Activated T-helper 1 cell treated with anti-CD3 and anti-CD28 coated beads, Interleukin-2, amount 50 U/mL, for 16 hours (primary cell): ENCODE data around the gene SLC29A1.

ENCODE experiments used
- DNase-seq, 2 donors: peaks; one replicate each; pipeline ENCODE4 v3.0.0-alpha.2; 2020; ENCODE audit warnings: low read depth in 1 of 2, low spot score in 1 of 2

SLC29A1 gene

GRCh38 chr6:44253307-44254101 is 30.1 kb downstream of the SLC29A1 start:
- peak in 1 of 2 donors; percentile 37 for DNase-seq

- DNase-seq: no peak
These were observed 31.1 kb downstream of the SLC29A1 start for GRCh38 chr6:44254191-44255104.

DNA sequence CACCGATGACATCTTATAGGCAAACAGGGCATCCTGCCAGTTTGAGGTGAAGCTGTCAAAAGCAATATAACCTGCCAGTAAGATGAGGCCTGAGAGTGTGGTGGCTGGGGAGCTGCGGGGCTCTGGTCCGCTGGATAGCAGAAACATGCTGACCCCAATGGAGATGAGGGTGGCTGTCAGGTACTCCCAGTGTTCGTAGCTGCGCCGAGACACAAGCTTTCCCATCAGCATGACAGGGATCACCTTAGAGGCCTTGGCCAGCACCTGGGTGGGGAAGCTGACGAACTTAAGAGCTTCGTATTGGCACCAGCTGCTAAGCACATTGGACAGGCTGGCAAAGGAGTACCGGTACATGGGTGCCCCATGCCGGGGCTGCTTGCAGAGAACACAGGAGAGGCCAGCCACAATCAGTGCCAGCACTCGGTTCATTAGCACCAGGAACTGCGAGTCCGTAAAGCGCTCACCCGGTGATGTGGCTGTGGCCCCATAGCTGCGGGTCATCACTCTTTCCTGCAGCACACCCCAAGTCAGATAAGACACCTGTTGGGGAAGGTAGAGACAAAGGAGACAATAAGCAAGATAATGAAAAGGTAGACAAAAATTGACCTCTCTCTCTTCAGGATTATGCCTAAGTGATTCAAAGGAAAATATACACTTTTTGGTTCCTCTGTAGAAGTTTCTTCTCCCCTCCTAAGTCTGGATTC is 31.9 kb downstream of the SLC29A1 start:
- DNase-seq: no peak

GRCh38 chr6:44255871-44256774 is 32.7 kb downstream of the SLC29A1 start:
- no peak for DNase-seq

- DNase-seq: no peak
These were observed 33.3 kb downstream of the SLC29A1 start for GRCh38 chr6:44256775-44257024.

GRCh38 chr6:44257025-44257752 is 33.8 kb downstream of the SLC29A1 start, which contains the start of gene SLC35B2:
Gene SLC35B2, minus strand, starts transcription at chr6:44257528. Its CDS starts 118 bp downstream, at chr6:44257410.
- peak in 1 of 2 donors; percentile 54 for DNase-seq

GRCh38 chr6:44257753-44258324 is 34.4 kb downstream of the SLC29A1 start:
- no peak for DNase-seq

GRCh38 chr6:44258325-44258863 is 35.0 kb downstream of the SLC29A1 start:
- DNase-seq: no peak

GRCh38 chr6:44258921-44259320 is 35.5 kb downstream of the SLC29A1 start:
- DNase-seq: no peak

DNA sequence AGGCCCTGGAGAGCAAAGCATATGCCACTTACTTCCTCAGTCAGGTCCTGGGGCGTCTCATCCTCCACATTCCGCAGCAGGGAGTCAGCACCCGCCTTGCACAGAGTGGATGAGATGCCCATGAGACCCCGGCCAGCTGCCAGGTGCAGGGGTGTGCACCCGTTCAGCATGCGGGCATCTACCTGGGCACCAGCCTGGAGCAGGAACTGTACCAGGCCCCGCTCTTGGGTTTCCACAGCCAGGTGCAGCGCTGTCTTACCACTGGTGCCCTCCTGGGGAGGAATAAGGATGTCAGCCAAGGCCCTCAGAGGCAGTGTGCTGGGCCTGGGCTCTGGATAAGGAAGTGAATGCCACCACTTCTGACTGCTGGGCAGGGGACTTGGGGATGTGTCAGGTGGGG is 36.6 kb downstream of the SLC29A1 start:
- DNase-seq: no peak

GRCh38 chr6:44260451-44261297 is 37.3 kb downstream of the SLC29A1 start:
- DNase-seq: no peak

DNA sequence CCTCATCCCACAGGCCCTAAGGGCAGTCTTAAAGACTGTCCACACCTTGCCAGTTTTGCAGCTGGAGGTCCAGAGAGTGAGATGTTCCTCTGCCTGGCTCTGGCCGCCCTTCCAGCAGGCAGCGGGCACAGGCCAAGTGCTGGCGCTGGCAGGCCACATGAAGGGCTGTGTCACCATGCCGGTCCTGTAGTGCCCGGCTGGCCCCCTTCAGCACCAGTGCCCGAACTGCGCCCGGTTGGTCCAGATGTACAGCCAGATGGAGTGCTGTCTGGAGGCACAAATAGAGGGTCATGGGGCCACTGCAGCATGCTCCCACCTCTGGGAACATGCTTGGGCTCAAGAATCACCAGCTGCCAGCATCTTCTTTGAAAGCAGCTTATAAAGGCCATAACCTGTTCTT is 38.2 kb downstream of the SLC29A1 start:
- DNase-seq: no peak

GRCh38 chr6:44262467-44263353 is 39.3 kb downstream of the SLC29A1 start:
- no peak for DNase-seq

GRCh38 chr6:44263354-44264100 is 40.1 kb downstream of the SLC29A1 start:
- DNase-seq: peak in 1 of 2 donors; percentile 26

DNA sequence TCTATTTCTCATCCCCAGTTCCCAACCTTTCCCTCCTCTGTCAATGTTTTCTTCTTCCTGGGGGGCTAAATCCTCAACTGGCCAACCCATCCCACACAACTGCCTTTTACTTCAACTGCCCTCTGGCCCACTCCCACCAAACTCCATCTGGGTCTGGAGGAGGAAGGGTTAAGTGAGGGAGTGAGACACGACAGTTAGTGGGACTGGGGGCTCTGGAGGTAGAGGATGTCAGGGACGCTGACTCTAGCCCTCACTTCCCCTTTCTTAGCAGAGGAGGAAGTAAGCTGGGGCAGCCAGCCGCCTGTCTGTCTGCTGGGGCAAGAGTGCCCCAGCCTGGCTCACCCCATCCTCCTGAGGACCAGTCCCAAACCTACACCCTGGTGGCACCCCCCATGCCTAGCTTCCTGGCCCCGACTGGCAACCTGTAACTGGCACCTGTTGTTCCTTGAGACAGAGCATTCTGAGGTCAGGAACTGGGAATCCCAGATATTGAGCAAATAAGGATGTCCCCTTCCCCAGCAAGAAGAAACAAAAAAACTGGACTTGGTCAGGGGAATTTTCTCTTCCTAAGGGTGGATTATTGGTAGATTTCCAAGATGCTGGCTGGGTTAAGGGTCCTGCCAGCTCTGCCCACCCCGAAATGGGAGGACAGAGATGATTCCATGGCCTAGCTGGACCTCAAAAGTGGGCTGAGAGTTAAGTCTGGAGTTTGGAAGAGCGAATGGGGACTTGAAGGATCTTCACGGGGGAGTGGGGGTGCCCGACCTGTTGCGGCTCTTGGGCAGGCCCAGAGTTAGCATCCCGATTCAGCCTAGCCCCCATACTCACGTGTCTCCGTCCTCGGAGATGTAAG is 41.0 kb downstream of the SLC29A1 start:
- DNase-seq: no peak
